Loucy (cell line): ENCODE data around the gene BANK1.

Experiments
- H2AFZ ChIP-seq: fragments of 200-600 bp; sonication (generic); 2 replicates; pipeline ENCODE4 v1.6.0; 2016; ENCODE audit warnings: antibody characterized with exemption, mild to moderate bottlenecking, low read length, moderate library complexity
- H3F3A ChIP-seq: fragments of 200-600 bp; 2 replicates; pipeline ENCODE4 v1.6.0; 2016; ENCODE audit warnings: antibody characterized with exemption, low read depth, mild to moderate bottlenecking
- H3K27me3 ChIP-seq: fragments of 200-600 bp; sonication (generic); 2 replicates; pipeline ENCODE4 v1.6.1; 2014; ENCODE audit warnings: low read length, mild to moderate bottlenecking; ENCODE audit not compliant: insufficient read depth, poor library complexity, severe bottlenecking
- H3K36me3 ChIP-seq: fragments of 200-600 bp; sonication (generic); 2 replicates; pipeline ENCODE4 v1.6.1; 2016; ENCODE audit warnings: low read length; ENCODE audit not compliant: insufficient read depth
- H3K4me1 ChIP-seq: fragments of 200-600 bp; sonication (generic); 2 replicates; pipeline ENCODE4 v1.5.1; 2014; ENCODE audit warnings: low read length, mild to moderate bottlenecking; ENCODE audit not compliant: insufficient read depth, poor library complexity, severe bottlenecking
- H3K4me2 ChIP-seq: fragments of 200-600 bp; sonication (generic); 2 replicates; pipeline ENCODE4 v1.6.0; 2014; ENCODE audit warnings: antibody characterized with exemption, low read length, low read depth, mild to moderate bottlenecking; ENCODE audit not compliant: poor library complexity, severe bottlenecking
- H3K4me3 ChIP-seq: fragments of 200-600 bp; sonication (generic); 2 replicates; pipeline ENCODE4 v1.5.1; 2014; ENCODE audit warnings: low read length, mild to moderate bottlenecking, mixed read lengths; ENCODE audit not compliant: poor library complexity, severe bottlenecking
- H3K79me2 ChIP-seq: fragments of 200-600 bp; sonication (generic); 2 replicates; pipeline ENCODE4 v1.6.1; 2014; ENCODE audit warnings: low read length; ENCODE audit not compliant: insufficient read depth
- H3K9ac ChIP-seq: fragments of 200-600 bp; sonication (generic); 2 replicates; pipeline ENCODE4 v1.6.0; 2014; ENCODE audit warnings: mild to moderate bottlenecking, low read depth, low read length, moderate library complexity; ENCODE audit not compliant: poor library complexity, severe bottlenecking
- H3K9me2 ChIP-seq: fragments of 200-600 bp; sonication (generic); replicated peaks from 2 replicates; pipeline ENCODE4 v1.6.1; 2016; ENCODE audit warnings: low read depth, low read length, mixed read lengths
- H3K9me3 ChIP-seq: fragments of 200-600 bp; sonication (generic); 2 replicates; pipeline ENCODE4 v1.6.1; 2014; ENCODE audit warnings: mild to moderate bottlenecking, antibody characterized with exemption, low read length, low read depth; ENCODE audit not compliant: insufficient read depth
- H4K20me1 ChIP-seq: fragments of 200-600 bp; sonication (generic); 2 replicates; pipeline ENCODE4 v1.6.0; 2014; ENCODE audit warnings: antibody characterized with exemption, low read length, mild to moderate bottlenecking; ENCODE audit not compliant: insufficient read depth, poor library complexity, severe bottlenecking
- EZH2phosphoT487 ChIP-seq: fragments of 200-600 bp; IDR thresholded peaks from 2 replicates; pipeline ENCODE4 v1.6.1; 2018; ENCODE audit warnings: antibody characterized with exemption, mild to moderate bottlenecking, moderate library complexity, borderline replicate concordance
- TF ChIP-seq, protein P1 (sequence below): fragments of 200-600 bp; sonication (generic); conservative IDR thresholded peaks from 2 replicates; pipeline ENCODE4 v1.5.1; 2014; ENCODE audit warnings: mild to moderate bottlenecking, antibody characterized with exemption, low read length

The BANK1 gene

DNA sequence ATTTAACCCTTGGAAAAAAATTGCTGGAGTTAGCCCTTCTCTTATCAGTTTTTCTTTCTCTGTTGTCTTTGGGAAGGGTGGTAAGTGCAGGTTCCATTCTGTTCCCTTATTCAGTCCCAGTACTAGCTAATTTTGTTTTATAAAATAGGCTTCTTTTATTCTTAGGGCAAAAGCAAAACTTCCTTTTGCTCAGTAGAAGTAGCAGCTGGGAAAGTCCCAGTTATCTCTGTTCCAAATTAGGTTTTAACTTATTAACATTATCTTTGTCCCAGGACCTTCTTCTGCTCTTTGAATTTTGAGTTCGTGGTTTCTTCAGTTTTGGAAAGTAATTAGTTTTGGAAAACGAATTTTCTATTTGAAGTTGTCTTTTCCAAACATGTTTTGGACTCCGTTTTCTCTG lies 61.1 kb downstream of the BANK1 start:
- TF ChIP-seq, protein P1, sequence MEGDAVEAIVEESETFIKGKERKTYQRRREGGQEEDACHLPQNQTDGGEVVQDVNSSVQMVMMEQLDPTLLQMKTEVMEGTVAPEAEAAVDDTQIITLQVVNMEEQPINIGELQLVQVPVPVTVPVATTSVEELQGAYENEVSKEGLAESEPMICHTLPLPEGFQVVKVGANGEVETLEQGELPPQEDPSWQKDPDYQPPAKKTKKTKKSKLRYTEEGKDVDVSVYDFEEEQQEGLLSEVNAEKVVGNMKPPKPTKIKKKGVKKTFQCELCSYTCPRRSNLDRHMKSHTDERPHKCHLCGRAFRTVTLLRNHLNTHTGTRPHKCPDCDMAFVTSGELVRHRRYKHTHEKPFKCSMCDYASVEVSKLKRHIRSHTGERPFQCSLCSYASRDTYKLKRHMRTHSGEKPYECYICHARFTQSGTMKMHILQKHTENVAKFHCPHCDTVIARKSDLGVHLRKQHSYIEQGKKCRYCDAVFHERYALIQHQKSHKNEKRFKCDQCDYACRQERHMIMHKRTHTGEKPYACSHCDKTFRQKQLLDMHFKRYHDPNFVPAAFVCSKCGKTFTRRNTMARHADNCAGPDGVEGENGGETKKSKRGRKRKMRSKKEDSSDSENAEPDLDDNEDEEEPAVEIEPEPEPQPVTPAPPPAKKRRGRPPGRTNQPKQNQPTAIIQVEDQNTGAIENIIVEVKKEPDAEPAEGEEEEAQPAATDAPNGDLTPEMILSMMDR, result no peak
- no peak for TF ChIP-seq EZH2phosphoT487
- Histone ChIP-seq H4K20me1 (no peaks in the 10 kb centered on the region), H3F3A (no peaks in the 10 kb centered on the region), H2AFZ (no peak overlapping the region), H3K36me3 (no peaks in the 10 kb centered on the region), H3K9ac (no peak overlapping the region), H3K27me3 (no peaks in the 10 kb centered on the region), H3K9me2 (no peaks in the 10 kb centered on the region), H3K4me3 (no peak overlapping the region), H3K4me2 (no peak overlapping the region), H3K79me2 (no peaks in the 10 kb centered on the region), H3K9me3 (no peaks in the 10 kb centered on the region), H3K4me1 (no peaks in the 10 kb centered on the region)

DNA sequence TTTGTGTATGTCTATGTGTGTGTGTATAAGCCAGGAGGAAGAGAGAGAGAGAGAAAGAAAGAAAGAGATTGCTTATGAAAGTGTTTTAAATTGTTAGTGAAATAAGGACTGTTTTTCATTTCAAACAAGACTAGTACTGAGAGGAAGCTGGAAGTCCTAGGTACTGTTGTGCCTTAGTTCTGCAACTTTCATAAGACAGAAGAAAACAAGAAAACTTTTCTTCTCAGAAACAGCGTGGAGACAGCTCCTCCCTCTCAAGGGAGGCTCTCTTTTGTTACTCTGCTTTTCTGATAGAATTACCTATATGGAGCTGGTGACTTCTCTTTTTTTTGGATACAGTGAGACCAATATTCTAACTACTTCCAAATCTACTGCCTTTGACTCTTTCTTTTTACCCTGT lies 62.5 kb downstream of the BANK1 start:
- no peaks in the 10 kb centered on the region for H3K4me1 ChIP-seq
- H3K9ac ChIP-seq, result no peak overlapping the region
- no peaks in the 10 kb centered on the region for H3K9me3 ChIP-seq
- H3F3A ChIP-seq, result no peaks in the 10 kb centered on the region
- no peak overlapping the region for H3K4me3 ChIP-seq
- no peaks in the 10 kb centered on the region for H3K79me2 ChIP-seq
- H3K9me2 ChIP-seq, result no peaks in the 10 kb centered on the region
- peak overlapping the region; percentile 40; the same call in 1 of the 2 replicates for H2AFZ ChIP-seq
- H3K4me2 ChIP-seq, result no peak overlapping the region
- no peaks in the 10 kb centered on the region for H3K27me3 ChIP-seq
- no peak for TF ChIP-seq EZH2phosphoT487
- TF ChIP-seq, protein P1, result no peak
- H4K20me1 ChIP-seq, result no peaks in the 10 kb centered on the region
- H3K36me3 ChIP-seq, result no peaks in the 10 kb centered on the region

DNA sequence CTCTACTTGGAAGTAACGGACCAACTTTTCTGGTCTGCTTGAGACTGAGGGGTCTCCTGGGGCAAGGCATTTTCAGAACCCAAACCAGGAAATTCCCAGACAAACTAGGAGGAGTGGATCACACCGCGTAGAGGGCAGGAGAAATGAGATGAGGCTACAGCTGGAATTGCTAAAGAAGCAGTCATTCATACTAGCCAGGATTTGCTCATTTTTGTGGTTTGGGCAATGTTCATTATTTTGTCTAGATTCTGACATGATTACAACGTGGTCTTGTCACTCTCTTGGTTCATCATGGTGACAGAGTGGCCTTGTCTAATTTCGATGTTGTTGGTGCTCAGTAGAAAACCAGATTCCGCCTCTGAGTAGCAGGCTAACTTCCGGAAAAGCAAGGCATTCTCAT lies 63.2 kb downstream of the BANK1 start:
- TF ChIP-seq EZH2phosphoT487, result no peak
- TF ChIP-seq, protein P1, result no peak
- Histone ChIP-seq H3F3A (no peaks in the 10 kb centered on the region), H3K9me2 (no peaks in the 10 kb centered on the region), H4K20me1 (no peaks in the 10 kb centered on the region), H2AFZ (no peak overlapping the region), H3K27me3 (no peaks in the 10 kb centered on the region), H3K4me1 (no peaks in the 10 kb centered on the region), H3K79me2 (no peaks in the 10 kb centered on the region), H3K9ac (no peak overlapping the region), H3K4me2 (no peak overlapping the region), H3K9me3 (no peaks in the 10 kb centered on the region), H3K36me3 (no peaks in the 10 kb centered on the region), H3K4me3 (no peak overlapping the region)
